CD4-positive, alpha-beta T cell treated with Interferon gamma for 1 hour (primary cell): Measurements from ENCODE around the gene SEMA4F.
"Not testable (repeated sequence)": the region's sequence is repeated elsewhere in the genome, so short reads cannot be mapped to it uniquely, and the experiment has no call there.

Experiments used
- DNase-seq: peaks from one replicate; pipeline ENCODE4 v3.0.0-alpha.2; 2020

SEMA4F gene

GRCh38 chr2:74653985-74654882 is at the start of gene SEMA4F:
Gene SEMA4F, plus strand, starts transcription at chr2:74654247. Its CDS starts 130 bp downstream, at chr2:74654377.
- peak; percentile 93 for DNase-seq

GRCh38 chr2:74606927-74607326 is 47.1 kb upstream of the SEMA4F start:
- DNase-seq, result no peak

- no peak for DNase-seq
Measured at GRCh38 chr2:74617122-74617521, 36.9 kb upstream of the SEMA4F start.

GRCh38 chr2:74618410-74619083 is 35.5 kb upstream of the SEMA4F start:
- no peak for DNase-seq

- DNase-seq, result no peak
Measured at GRCh38 chr2:74619651-74620297, 34.3 kb upstream of the SEMA4F start.

GRCh38 chr2:74620671-74621070 is 33.4 kb upstream of the SEMA4F start:
- DNase-seq, result no peak

GRCh38 chr2:74625658-74626425 is 28.2 kb upstream of the SEMA4F start:
- no peak for DNase-seq

GRCh38 chr2:74628538-74629105 is 25.4 kb upstream of the SEMA4F start:
- no peak for DNase-seq

- DNase-seq, result not testable (repeated sequence)
Measured at GRCh38 chr2:74630454-74630853, 23.6 kb upstream of the SEMA4F start.

- no peak for DNase-seq
Measured at GRCh38 chr2:74632209-74632938, 21.7 kb upstream of the SEMA4F start.

GRCh38 chr2:74632939-74633312 is 21.1 kb upstream of the SEMA4F start:
- DNase-seq, result no peak

- no peak for DNase-seq
Measured at GRCh38 chr2:74639550-74639949, 14.5 kb upstream of the SEMA4F start.

GRCh38 chr2:74645344-74645743 is 8.7 kb upstream of the SEMA4F start:
- DNase-seq, result no peak

- DNase-seq, result no peak
Measured at GRCh38 chr2:74646201-74646600, 7.8 kb upstream of the SEMA4F start.

- DNase-seq, result no peak
Measured at GRCh38 chr2:74646834-74647482, 7.1 kb upstream of the SEMA4F start.

GRCh38 chr2:74648009-74648443 is 6.0 kb upstream of the SEMA4F start, which contains the start of gene M1AP:
Gene M1AP, minus strand, starts transcription at chr2:74648330. Its CDS starts 8,055 bp downstream, at chr2:74640275.
- DNase-seq, result no peak

GRCh38 chr2:74653589-74653984 is 460 bp upstream of the SEMA4F start:
- DNase-seq, result no peak

- no peak for DNase-seq
Measured at GRCh38 chr2:74655579-74655978, 1.5 kb downstream of the SEMA4F start.

GRCh38 chr2:74658516-74658915 is 4.5 kb downstream of the SEMA4F start:
- DNase-seq, result no peak

GRCh38 chr2:74659462-74659861 is 5.4 kb downstream of the SEMA4F start:
- DNase-seq, result no peak

- DNase-seq, result no peak
Measured at GRCh38 chr2:74668087-74668486, 14.0 kb downstream of the SEMA4F start.
